NOMO-1 (cell line): ENCODE measurements around the gene OR51T1.

ENCODE experiments used
- DNase-seq, 2 experiments: peaks; one replicate each; lab custom pipeline; 2025; ENCODE audit not compliant: unreplicated experiment in 2 of 2; lab: John Stamatoyannopoulos, UW

OR51T1 gene

DNA sequence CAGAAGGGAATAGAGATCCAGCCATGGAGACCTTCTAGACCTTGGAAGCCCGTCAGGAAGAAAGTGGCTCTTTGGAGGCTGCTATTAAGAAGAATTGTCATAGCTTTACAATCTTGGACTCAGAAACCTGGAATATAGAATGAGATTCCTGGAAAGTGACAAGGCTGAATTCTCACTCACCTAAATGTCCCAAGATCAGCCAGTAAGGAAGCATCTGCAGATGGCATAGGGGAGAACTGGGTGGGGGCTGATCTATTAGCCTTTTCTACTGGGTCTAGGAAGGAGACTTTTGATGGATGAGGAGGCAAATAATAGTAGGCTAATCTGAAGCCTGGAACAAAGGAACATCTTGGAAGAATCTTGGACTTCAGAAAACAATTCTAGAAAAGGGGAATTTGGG is 42.5 kb downstream of the OR51T1 start, which contains the start of gene OR51G1:
Gene OR51G1 (minus strand): TSS at position 101 of the 400 bp plus-strand sequence. CDS start 0 bp downstream, at position 101.
- no peak for DNase-seq

DNA sequence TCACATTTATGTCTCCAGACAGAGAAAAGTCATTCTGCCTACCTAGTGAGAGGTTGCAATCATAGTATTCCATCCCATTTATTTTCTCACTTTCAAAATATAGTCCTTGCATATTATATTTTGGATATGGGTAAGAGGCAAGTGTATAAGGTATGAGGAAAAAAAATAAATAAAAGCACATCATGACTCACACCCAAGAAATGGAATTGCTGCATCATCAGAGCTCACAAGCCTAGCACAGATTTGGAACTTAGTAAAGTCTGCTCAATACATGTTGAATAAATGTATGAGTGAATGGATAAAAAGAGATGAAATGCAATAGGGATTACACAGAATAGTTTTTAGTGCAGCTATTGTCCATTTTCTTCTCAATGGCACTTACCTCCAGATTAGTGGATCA is 44.9 kb downstream of the OR51T1 start:
- no peak for DNase-seq
